DMS79 treated with DMSO at 0.1 percent for 48 hours (cell line): ENCODE data around the gene FBL.

ENCODE experiments used
- DNase-seq: peaks from one replicate; lab custom pipeline; 2025; lab: John Stamatoyannopoulos, UW

FBL gene

DNA sequence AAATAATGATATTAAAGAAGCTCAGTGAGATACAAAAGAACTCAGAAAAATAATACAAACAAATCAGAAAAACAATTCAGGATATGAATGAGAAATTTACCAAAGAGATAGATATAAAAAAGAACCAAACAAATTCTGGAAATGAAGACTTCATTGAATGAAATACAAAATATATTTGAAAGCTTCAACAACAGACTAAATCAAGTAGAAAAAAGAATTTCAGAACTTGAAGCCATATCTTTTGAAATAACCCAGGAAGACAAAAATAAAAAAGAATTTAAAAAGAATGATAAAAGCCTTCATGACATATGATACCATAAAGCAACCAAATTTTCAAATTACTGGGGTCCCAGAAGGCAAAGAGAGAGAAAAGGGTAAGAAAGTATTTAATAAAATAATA is 57.9 kb downstream of the FBL start:
- no peak for DNase-seq
